HepG2 (cell line): ENCODE measurements around the gene NLRC5. TPM values are rescaled to one million over a fixed set of nuclear protein-coding genes. Genes with fewer than 3 reads are reported as not detected.
A peak's percentile ranks its signal among the peaks of the same experiment; 100 is the strongest.

ENCODE experiments used
- ARID2 ChIP-seq: sonication (generic); formaldehyde crosslinking; IDR thresholded peaks from 2 replicates; pipeline ENCODE4 v1.8.1; 2022; ENCODE audit warnings: mild to moderate bottlenecking, missing genetic modification reagents, borderline replicate concordance
- FOXK2 ChIP-seq: fragments of 450-650 bp; IDR thresholded peaks from 2 replicates; pipeline ENCODE4 v1.6.1; 2016
- JARID2 ChIP-seq: sonication (generic); formaldehyde crosslinking; IDR thresholded peaks from 2 replicates; pipeline ENCODE4 v1.8.1; 2023; ENCODE audit warnings: missing genetic modification reagents, inconsistent platforms; ENCODE audit not compliant: insufficient replicate concordance
- KLF12 ChIP-seq: sonication (generic); formaldehyde crosslinking; IDR thresholded peaks from 2 replicates; pipeline ENCODE4 v1.4.0; 2020; ENCODE audit warnings: missing genetic modification reagents, borderline replicate concordance
- MED1 ChIP-seq: sonication (generic); formaldehyde crosslinking; IDR thresholded peaks from 2 replicates; pipeline ENCODE4 v1.4.0; 2020; ENCODE audit warnings: missing genetic modification reagents
- MIXL1 ChIP-seq: IDR thresholded peaks from 2 replicates; pipeline ENCODE4 v1.6.1; 2016
- PAF1 ChIP-seq: IDR thresholded peaks from 2 replicates; pipeline ENCODE4 v1.6.1; 2016; ENCODE audit warnings: missing genetic modification reagents, missing compliant biosample characterization
- POLR2A ChIP-seq, 2 experiments: IDR thresholded peaks; 2 replicates each; pipeline ENCODE4 v1.6.1; 2011; ENCODE audit warnings: low read depth in 2 of 2, low read length in 2 of 2, mild to moderate bottlenecking in 1 of 2, moderate library complexity in 1 of 2; ENCODE audit not compliant: insufficient read depth in 1 of 2
- PRMT3 ChIP-seq: sonication (generic); formaldehyde crosslinking; IDR thresholded peaks from 2 replicates; pipeline ENCODE4 v1.8.1; 2022; ENCODE audit warnings: low read depth, mild to moderate bottlenecking, moderate library complexity, missing genetic modification reagents, borderline replicate concordance
- SSRP1 ChIP-seq: IDR thresholded peaks from 2 replicates; pipeline ENCODE4 v1.6.1; 2016; ENCODE audit warnings: control low read depth
- ZNF326 ChIP-seq: sonication (generic); formaldehyde crosslinking; IDR thresholded peaks from 2 replicates; pipeline ENCODE4 v1.4.0; 2020; ENCODE audit warnings: missing genetic modification reagents, borderline replicate concordance
- ZNF44 ChIP-seq: sonication (generic); formaldehyde crosslinking; IDR thresholded peaks from 2 replicates; pipeline ENCODE4 v1.5.1; 2020; ENCODE audit warnings: mild to moderate bottlenecking, missing genetic modification reagents
- ZNF446 ChIP-seq: sonication (generic); formaldehyde crosslinking; IDR thresholded peaks from 2 replicates; pipeline ENCODE4 v1.5.0; 2020; ENCODE audit warnings: mild to moderate bottlenecking, missing genetic modification reagents
- ZNF616 ChIP-seq: sonication (generic); formaldehyde crosslinking; IDR thresholded peaks from 2 replicates; pipeline ENCODE4 v1.5.0; 2020; ENCODE audit warnings: low read depth, mild to moderate bottlenecking, missing genetic modification reagents
- ZNF747 ChIP-seq: sonication (generic); formaldehyde crosslinking; IDR thresholded peaks from 2 replicates; pipeline ENCODE4 v1.8.1; 2023; ENCODE audit warnings: missing genetic modification reagents, mild to moderate bottlenecking, borderline replicate concordance
- ZNF766 ChIP-seq: sonication (generic); formaldehyde crosslinking; IDR thresholded peaks from 2 replicates; pipeline ENCODE4 v1.5.0; 2020; ENCODE audit warnings: missing genetic modification reagents, borderline replicate concordance
- ZSCAN29 ChIP-seq: sonication (generic); formaldehyde crosslinking; conservative IDR thresholded peaks from 2 replicates; pipeline ENCODE4 v1.4.0; 2020; ENCODE audit warnings: mild to moderate bottlenecking, missing genetic modification reagents
- polyA plus RNA-seq, 8 experiments: library from polyadenylated mRNA; depleted of rRNA in 3 of 8; stranded (reverse) in 7 of 8; unstranded in 1 of 8; fragments of >200 nt; fragmentation: Illumina TruSeq in 4 of 8; extraction: Trizol in 4 of 8; gene quantifications; 2 replicates each; pipeline versions ENCODE4 v1.2.1 to v1.2.3, GENCODE V29; 2011 to 2016; ENCODE audit warnings: low read depth in 4 of 8, missing spikeins in 1 of 8, mixed read lengths in 1 of 8; ENCODE audit not compliant: insufficient read depth in 1 of 8
- total RNA-seq, 5 experiments: library from RNA; depleted of rRNA; stranded (reverse); fragments of >200 nt; fragmentation: Illumina TruSeq; extraction: Trizol; gene quantifications; 2 replicates each; pipeline ENCODE4 v1.2.3, GENCODE V29; 2016; ENCODE audit warnings: low read depth in 1 of 5
- TF ChIP-seq, protein P1 (sequence below): sonication (generic); formaldehyde crosslinking; IDR thresholded peaks from 2 replicates; pipeline ENCODE4 v1.4.0; 2020; ENCODE audit warnings: low read depth, mild to moderate bottlenecking, missing genetic modification reagents
- TF ChIP-seq, protein P2 (sequence below): sonication (generic); formaldehyde crosslinking; IDR thresholded peaks from 2 replicates; pipeline ENCODE4 v1.9.0; 2022; ENCODE audit warnings: low read depth, missing genetic modification reagents
- TF ChIP-seq, protein P3 (sequence below): sonication (generic); formaldehyde crosslinking; IDR thresholded peaks from 2 replicates; pipeline ENCODE4 v1.4.0; 2020; ENCODE audit warnings: missing genetic modification reagents
- TF ChIP-seq, protein P4 (sequence below): sonication (generic); formaldehyde crosslinking; IDR thresholded peaks from 2 replicates; pipeline ENCODE4 v1.5.1; 2020; ENCODE audit warnings: missing genetic modification reagents, mild to moderate bottlenecking, borderline replicate concordance
- TF ChIP-seq, protein P5 (sequence below): sonication (generic); formaldehyde crosslinking; IDR thresholded peaks from 2 replicates; pipeline ENCODE4 v1.5.1; 2020; ENCODE audit warnings: mild to moderate bottlenecking, moderate library complexity, missing genetic modification reagents

NLRC5 gene
- total and polyA plus RNA-seq, 2 of the 13 experiments (the other 11 are each of a cell fraction or from before 2014, with no cell fraction given), result 6.3 to 12.7 TPM

DNA sequence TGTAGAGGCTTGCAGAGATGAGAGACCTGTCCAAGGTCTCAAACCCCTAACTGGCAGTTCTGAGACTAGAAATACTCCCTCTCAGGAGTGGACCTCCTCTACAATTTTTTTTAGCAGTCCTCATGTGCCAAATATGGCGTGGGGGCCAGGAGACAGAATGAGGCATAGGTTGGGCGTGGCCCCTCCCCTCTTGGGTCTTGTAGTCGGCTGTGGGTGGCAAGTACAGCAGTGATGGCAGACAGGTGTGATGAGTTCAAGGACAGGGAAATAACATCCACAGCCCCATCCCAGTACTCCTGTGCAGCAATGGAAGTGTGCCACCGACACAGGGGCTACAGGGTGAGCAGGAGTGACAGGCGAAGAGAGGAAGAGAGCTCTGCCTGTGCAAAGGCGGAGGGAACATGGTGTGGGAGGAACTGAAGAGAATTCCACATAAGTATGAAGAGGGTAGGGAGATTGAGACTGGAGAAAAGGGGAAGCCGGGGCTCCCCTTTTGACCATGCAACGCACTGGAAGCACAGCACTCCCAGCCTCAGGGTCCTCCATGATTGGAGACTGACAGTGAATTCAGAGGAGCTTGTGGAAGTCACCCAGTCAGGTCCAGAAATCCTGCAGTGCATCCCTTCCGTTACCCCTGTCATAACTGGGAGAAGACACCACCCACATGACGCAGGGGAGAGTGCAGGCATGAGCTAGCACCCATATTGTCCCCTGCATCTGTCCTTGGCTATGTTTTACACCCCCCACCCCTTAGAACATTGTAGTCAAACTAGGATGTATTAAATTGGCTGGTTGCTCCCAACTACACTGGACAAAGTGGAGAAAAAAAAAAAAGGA lies 42.4 kb upstream of the NLRC5 start (continued):
- TF ChIP-seq ZNF326 (CRISPR knock-in tag) (no peak), PAF1 (CRISPR knock-in tag) (peak; percentile 98), ZSCAN29 (CRISPR knock-in tag) (no peak), POLR2A (IDR thresholded peaks at IDR 0.05; ENCODE audit: insufficient read depth in 1 of 2, low read depth in 2 of 2, low read length in 2 of 2) (peak; percentile 38 to 48; a peak in 2 of 4 replicates), PRMT3 (CRISPR knock-in tag) (0 out of 2 replicates have a peak, but pooled peaks have one; percentile 24), SSRP1 (CRISPR knock-in tag) (peak; percentile 86), ARID2 (CRISPR knock-in tag) (no peak), ZNF44 (CRISPR knock-in tag) (no peak), ZNF616 (CRISPR knock-in tag) (no peak), ZNF747 (CRISPR knock-in tag) (0 out of 2 replicates have a peak, but pooled peaks have one; percentile 26), ZNF766 (CRISPR knock-in tag) (no peak), MED1 (CRISPR knock-in tag) (peak; percentile 37; the same call in 1 of the 2 replicates), MIXL1 (CRISPR knock-in tag) (no peak), FOXK2 (no peak), KLF12 (CRISPR knock-in tag) (no peak), JARID2 (CRISPR knock-in tag) (no peak), ZNF446 (CRISPR knock-in tag) (no peak)
- TF ChIP-seq, protein P1, sequence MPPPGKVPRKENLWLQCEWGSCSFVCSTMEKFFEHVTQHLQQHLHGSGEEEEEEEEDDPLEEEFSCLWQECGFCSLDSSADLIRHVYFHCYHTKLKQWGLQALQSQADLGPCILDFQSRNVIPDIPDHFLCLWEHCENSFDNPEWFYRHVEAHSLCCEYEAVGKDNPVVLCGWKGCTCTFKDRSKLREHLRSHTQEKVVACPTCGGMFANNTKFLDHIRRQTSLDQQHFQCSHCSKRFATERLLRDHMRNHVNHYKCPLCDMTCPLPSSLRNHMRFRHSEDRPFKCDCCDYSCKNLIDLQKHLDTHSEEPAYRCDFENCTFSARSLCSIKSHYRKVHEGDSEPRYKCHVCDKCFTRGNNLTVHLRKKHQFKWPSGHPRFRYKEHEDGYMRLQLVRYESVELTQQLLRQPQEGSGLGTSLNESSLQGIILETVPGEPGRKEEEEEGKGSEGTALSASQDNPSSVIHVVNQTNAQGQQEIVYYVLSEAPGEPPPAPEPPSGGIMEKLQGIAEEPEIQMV (CRISPR knock-in tag), result no peak
- TF ChIP-seq, protein P2, sequence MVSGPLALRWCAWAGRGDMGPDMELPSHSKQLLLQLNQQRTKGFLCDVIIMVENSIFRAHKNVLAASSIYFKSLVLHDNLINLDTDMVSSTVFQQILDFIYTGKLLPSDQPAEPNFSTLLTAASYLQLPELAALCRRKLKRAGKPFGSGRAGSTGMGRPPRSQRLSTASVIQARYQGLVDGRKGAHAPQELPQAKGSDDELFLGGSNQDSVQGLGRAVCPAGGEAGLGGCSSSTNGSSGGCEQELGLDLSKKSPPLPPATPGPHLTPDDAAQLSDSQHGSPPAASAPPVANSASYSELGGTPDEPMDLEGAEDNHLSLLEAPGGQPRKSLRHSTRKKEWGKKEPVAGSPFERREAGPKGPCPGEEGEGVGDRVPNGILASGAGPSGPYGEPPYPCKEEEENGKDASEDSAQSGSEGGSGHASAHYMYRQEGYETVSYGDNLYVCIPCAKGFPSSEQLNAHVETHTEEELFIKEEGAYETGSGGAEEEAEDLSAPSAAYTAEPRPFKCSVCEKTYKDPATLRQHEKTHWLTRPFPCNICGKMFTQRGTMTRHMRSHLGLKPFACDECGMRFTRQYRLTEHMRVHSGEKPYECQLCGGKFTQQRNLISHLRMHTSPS (CRISPR knock-in tag), result no peak
- TF ChIP-seq, protein P3, sequence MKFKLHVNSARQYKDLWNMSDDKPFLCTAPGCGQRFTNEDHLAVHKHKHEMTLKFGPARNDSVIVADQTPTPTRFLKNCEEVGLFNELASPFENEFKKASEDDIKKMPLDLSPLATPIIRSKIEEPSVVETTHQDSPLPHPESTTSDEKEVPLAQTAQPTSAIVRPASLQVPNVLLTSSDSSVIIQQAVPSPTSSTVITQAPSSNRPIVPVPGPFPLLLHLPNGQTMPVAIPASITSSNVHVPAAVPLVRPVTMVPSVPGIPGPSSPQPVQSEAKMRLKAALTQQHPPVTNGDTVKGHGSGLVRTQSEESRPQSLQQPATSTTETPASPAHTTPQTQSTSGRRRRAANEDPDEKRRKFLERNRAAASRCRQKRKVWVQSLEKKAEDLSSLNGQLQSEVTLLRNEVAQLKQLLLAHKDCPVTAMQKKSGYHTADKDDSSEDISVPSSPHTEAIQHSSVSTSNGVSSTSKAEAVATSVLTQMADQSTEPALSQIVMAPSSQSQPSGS (CRISPR knock-in tag), result no peak
- TF ChIP-seq, protein P4, sequence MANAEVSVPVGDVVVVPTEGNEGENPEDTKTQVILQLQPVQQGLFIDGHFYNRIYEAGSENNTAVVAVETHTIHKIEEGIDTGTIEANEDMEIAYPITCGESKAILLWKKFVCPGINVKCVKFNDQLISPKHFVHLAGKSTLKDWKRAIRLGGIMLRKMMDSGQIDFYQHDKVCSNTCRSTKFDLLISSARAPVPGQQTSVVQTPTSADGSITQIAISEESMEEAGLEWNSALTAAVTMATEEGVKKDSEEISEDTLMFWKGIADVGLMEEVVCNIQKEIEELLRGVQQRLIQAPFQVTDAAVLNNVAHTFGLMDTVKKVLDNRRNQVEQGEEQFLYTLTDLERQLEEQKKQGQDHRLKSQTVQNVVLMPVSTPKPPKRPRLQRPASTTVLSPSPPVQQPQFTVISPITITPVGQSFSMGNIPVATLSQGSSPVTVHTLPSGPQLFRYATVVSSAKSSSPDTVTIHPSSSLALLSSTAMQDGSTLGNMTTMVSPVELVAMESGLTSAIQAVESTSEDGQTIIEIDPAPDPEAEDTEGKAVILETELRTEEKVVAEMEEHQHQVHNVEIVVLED (CRISPR knock-in tag), result no peak
- TF ChIP-seq, protein P5, sequence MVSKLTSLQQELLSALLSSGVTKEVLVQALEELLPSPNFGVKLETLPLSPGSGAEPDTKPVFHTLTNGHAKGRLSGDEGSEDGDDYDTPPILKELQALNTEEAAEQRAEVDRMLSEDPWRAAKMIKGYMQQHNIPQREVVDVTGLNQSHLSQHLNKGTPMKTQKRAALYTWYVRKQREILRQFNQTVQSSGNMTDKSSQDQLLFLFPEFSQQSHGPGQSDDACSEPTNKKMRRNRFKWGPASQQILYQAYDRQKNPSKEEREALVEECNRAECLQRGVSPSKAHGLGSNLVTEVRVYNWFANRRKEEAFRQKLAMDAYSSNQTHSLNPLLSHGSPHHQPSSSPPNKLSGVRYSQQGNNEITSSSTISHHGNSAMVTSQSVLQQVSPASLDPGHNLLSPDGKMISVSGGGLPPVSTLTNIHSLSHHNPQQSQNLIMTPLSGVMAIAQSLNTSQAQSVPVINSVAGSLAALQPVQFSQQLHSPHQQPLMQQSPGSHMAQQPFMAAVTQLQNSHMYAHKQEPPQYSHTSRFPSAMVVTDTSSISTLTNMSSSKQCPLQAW, result peak; percentile 47; the same call in 1 of the 2 replicates
